ENCODE data around the gene COL23A1. TPM values are rescaled to one million over a fixed set of nuclear protein-coding genes. Genes with fewer than 3 reads are reported as not detected.

The COL23A1 gene
- polyA plus RNA-seq, 3 donors = 5.7 to 8.7 (median 7.7) TPM

- DNase-seq (ENCODE audit: extremely low read depth in 1 of 11, low read depth in 9 of 11, low spot score in 4 of 11) = no peak
Observed at GRCh38 chr5:178433273-178433775, 156.9 kb downstream of the COL23A1 start.

- no peak for DNase-seq (ENCODE audit: extremely low read depth in 1 of 11, low read depth in 9 of 11, low spot score in 4 of 11)
Observed at GRCh38 chr5:178432421-178433272, 157.5 kb downstream of the COL23A1 start.

- no peak for DNase-seq (ENCODE audit: extremely low read depth in 1 of 11, low read depth in 9 of 11, low spot score in 4 of 11)
Observed at GRCh38 chr5:178431782-178432165, 158.4 kb downstream of the COL23A1 start.

- DNase-seq (ENCODE audit: extremely low read depth in 1 of 11, low read depth in 9 of 11, low spot score in 4 of 11) = no peak
Observed at GRCh38 chr5:178431063-178431781, 159.0 kb downstream of the COL23A1 start.

- no peak for DNase-seq (ENCODE audit: extremely low read depth in 1 of 11, low read depth in 9 of 11, low spot score in 4 of 11)
Observed at GRCh38 chr5:178430186-178431062, 159.8 kb downstream of the COL23A1 start.

GRCh38 chr5:178429491-178430185, 160.6 kb downstream of the COL23A1 start:
- no peak for DNase-seq (ENCODE audit: extremely low read depth in 1 of 11, low read depth in 9 of 11, low spot score in 4 of 11)

- DNase-seq (ENCODE audit: extremely low read depth in 1 of 11, low read depth in 9 of 11, low spot score in 4 of 11) = no peak
Observed at GRCh38 chr5:178429156-178429468, 161.1 kb downstream of the COL23A1 start.

- no peak for DNase-seq (ENCODE audit: extremely low read depth in 1 of 11, low read depth in 9 of 11, low spot score in 4 of 11)
Observed at GRCh38 chr5:178428341-178429155, 161.6 kb downstream of the COL23A1 start.

GRCh38 chr5:178427576-178428197, 162.5 kb downstream of the COL23A1 start:
- no peak for DNase-seq (ENCODE audit: extremely low read depth in 1 of 11, low read depth in 9 of 11, low spot score in 4 of 11)

GRCh38 chr5:178426326-178427130, 163.7 kb downstream of the COL23A1 start:
- DNase-seq (ENCODE audit: extremely low read depth in 1 of 11, low read depth in 9 of 11, low spot score in 4 of 11) = no peak

- DNase-seq (ENCODE audit: extremely low read depth in 1 of 11, low read depth in 9 of 11, low spot score in 4 of 11) = no peak
Observed at GRCh38 chr5:178425621-178426068, 164.5 kb downstream of the COL23A1 start.

GRCh38 chr5:178424810-178425177, 165.4 kb downstream of the COL23A1 start:
- DNase-seq (ENCODE audit: extremely low read depth in 1 of 11, low read depth in 9 of 11, low spot score in 4 of 11) = no peak

- no peak for DNase-seq (ENCODE audit: extremely low read depth in 1 of 11, low read depth in 9 of 11, low spot score in 4 of 11)
Observed at GRCh38 chr5:178423901-178424809, 166.0 kb downstream of the COL23A1 start.

GRCh38 chr5:178423431-178423830, 166.8 kb downstream of the COL23A1 start:
- DNase-seq (ENCODE audit: extremely low read depth in 1 of 11, low read depth in 9 of 11, low spot score in 4 of 11) = no peak

- no peak for DNase-seq (ENCODE audit: extremely low read depth in 1 of 11, low read depth in 9 of 11, low spot score in 4 of 11)
Observed at GRCh38 chr5:178422400-178422775, 167.8 kb downstream of the COL23A1 start.
